ENCODE measurements around the gene CROCC2.

GRCh38 chr2:240877460-240878340 is 28.4 kb upstream of the CROCC2 start:
- TF ChIP-seq CTCF (IDR thresholded peaks at IDR 0.05) = no peak
- no peak for TF ChIP-seq POLR2A (IDR thresholded peaks at IDR 0.05)
